ENCODE results near the gene SPOCD1.

SPOCD1 gene

DNA sequence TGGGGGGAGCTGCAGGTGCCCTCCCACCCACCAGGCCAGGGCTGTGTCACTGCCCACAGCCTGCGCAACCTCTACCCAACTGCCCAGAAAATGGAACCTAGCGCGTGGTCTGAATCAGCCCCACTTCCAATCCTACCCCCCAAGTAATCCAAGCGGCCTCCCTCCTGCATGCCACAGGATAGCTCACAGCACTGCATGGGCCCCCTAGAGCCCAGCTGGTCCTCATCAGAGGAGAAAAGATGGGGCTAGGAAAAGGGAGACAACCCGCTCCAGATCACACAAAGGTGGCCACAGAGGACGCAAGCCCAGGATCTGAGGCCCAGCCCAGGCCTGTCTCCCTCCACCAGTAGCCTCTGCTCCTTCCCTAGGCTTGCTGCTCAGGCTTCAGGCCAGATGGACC lies 57.8 kb downstream of the SPOCD1 start:
- DNase-seq (ENCODE audit: low read depth in 3 of 3, low spot score in 1 of 3), result no peak

GRCh38 chr1:31757204-31757679 lies 58.6 kb downstream of the SPOCD1 start:
- DNase-seq (ENCODE audit: low read depth in 3 of 3, low spot score in 1 of 3), result no peak

GRCh38 chr1:31756578-31756977 lies 59.2 kb downstream of the SPOCD1 start:
- no peak for DNase-seq (ENCODE audit: low read depth in 3 of 3, low spot score in 1 of 3)

DNA sequence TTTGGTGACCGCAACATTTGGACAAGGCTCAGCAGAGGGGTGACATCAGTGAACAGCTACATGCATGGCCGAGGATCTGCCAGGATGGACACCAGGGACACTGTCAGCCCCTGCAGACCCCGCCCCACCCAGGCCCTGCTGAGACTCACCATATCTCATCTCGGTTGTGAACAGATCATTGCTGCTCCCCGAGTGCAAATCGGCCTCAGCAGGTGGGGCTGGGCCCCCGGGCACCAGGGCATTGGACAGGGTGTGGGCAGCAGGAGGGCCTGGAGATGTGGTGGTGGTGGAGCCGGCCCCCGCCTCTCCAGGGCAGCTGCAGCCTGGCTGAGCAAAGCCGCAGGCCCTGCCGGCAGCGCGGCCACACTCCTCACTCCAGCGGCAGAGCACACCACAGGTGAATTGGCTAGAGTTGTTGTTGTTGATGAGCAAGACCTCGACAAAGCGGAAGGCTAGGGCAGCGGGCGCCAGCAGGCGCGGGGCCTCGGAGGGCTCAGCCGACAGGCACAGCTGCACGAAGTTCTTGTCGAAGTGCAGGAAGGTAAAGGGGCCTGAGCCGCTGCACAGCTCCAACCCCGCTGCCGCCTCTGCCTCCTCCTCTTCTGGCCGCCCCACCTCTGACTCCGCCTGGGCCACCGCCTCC lies 59.9 kb downstream of the SPOCD1 start:
- no peak for DNase-seq (ENCODE audit: low read depth in 3 of 3, low spot score in 1 of 3)

DNA sequence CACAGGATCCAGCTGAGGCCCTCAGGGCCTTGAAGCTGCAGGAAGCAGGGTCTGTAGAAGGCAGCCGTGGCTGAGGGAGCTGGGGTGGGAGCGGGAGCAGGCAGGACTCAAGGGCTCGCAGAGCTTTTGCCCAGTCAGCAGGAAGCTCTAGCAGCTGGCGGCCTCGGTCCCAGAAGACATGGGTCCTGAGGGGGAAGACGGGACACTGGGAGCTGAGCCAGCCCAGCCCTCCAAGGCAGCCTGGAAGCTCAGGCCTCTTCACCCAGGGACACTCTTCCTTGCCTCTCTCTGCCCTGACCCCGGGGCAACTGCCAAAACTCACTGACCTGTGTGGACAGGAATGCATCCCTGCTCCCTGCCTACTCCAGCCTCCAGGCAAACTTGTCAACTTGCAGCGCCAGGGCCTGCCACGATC lies 60.6 kb downstream of the SPOCD1 start:
- no peak for DNase-seq (ENCODE audit: low read depth in 3 of 3, low spot score in 1 of 3)

- DNase-seq (ENCODE audit: low read depth in 3 of 3, low spot score in 1 of 3), result no peak
Measured at GRCh38 chr1:31754397-31754796, 61.4 kb downstream of the SPOCD1 start.

GRCh38 chr1:31753707-31754349 lies 62.0 kb downstream of the SPOCD1 start:
- no peak for DNase-seq (ENCODE audit: low read depth in 3 of 3, low spot score in 1 of 3)

DNA sequence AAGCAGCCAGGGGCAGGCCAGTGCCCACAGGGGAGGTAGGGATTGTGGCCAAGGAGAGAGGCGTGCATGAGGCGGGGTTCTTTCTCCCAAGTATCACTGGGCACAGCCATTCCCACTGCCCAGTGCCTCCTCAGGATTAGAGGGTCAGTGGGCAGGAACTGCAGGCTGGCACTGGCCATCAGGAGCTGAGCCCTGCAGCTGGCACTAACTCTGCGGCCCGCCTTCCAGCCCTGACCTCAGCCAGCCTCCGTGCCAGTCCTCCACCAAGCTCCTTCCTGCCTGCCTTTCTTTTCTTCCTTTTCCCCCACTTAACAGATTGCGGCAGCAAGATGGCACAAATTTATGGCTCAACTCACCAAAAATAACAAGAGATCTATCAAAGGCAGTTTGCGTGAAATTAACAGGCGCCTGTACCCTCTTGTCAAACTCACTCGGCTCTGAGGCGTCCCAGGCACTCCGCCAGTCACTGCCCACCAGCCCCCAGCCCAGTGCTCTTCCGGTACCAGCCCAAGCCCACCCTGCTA lies 62.8 kb downstream of the SPOCD1 start:
- no peak for DNase-seq (ENCODE audit: low read depth in 3 of 3, low spot score in 1 of 3)

- no peak for DNase-seq (ENCODE audit: low read depth in 3 of 3, low spot score in 1 of 3)
Measured at GRCh38 chr1:31752258-31752657, 63.6 kb downstream of the SPOCD1 start.

DNA sequence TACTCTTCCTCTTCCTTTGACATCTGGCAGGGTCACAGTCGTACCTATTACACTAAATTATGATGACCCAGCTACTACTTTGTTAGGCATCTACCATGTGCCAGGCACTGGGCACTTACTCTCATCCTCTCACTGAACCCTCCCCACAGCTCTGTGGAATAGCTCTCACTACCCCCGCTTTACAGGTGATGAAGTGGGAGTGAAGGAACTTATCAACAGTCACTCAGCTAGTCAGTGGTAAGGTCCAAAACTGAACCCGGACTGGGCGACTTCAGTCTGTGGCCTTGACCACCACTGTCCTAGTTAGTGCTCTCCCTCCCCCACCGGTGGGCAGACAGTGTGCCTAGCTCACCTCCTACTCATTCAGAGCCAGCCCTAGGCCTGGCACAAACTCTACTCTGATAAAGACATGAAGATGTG lies 64.0 kb downstream of the SPOCD1 start:
- DNase-seq (ENCODE audit: low read depth in 3 of 3, low spot score in 1 of 3), result no peak

DNA sequence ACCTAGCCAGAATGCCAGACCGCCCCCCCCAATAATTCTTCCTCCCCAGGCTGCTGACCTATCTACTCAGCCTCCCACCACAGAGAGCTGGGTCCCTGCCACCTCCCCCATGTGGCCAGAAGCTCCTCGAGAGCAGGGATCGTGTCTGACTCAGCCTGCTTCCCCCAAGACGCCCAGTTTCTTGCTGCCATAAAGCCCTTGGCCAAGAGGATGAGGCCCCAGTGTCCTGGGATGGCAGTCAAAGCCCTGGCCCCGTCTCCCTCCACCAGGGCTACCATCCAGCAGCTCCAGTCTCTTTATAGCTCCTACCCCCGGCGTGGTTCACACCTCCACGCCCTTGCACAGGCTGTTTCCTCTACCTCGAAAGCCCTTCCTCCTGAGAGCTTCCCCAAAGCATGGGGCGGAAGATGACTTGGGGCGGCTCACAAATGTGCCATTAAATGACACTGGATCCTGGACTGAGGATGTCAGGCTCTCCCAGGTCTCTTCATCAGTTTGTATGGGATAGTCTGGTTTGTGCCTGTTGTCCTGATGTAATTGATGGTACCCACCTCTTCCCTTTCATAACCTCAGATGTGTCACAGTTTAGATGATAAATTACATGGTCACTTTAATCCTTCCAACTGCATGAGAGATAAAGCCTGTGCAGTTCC lies 64.8 kb downstream of the SPOCD1 start:
- DNase-seq (ENCODE audit: low read depth in 3 of 3, low spot score in 1 of 3), result no peak

DNA sequence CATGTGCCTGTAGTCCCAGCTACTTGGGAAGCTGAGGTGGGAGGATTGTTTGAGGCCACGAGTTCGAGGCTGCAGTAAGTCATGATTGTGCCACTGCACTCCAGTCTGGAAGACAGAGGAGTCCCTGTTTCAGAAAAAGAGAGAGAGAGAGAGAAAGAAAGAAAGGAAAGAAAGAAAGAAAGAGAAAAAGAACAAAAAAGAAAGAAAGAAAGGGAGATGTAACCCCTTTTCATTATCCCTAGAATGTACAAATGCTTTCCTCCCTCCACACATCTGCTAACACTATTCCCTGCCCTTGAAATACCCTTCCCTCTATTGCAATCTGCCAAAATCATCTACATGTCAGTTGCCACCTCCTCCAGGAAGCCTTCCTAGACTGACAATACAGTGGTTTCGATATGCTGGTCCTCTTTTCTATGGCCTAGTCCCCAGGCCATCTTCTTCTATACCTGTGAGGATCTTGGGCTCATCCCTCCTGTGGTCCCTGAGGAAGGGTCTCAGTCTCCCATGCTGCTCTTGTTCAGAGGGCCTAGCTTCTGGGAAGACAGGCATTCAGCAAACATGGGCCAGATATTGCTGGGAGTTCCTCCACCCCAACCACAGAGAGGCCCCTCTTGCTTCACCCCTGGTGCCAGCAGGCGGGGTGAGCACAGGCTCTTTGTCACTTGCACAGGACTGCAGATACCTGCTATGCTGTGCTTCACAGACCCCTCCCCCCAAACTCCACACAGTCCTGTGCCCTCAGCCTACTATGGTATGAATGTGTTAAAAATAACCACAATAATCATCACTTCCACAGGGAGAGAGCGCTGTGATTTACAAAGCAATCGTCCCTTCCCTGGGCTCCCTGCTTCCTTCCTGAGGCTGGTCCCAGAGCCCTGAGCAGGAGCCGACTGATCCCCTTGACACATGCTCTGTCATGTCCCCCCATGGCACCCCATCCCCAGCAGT lies 65.8 kb downstream of the SPOCD1 start:
- no peak for DNase-seq (ENCODE audit: low read depth in 3 of 3, low spot score in 1 of 3)

- no peak for DNase-seq (ENCODE audit: low read depth in 3 of 3, low spot score in 1 of 3)
Measured at GRCh38 chr1:31748365-31748764, 67.5 kb downstream of the SPOCD1 start.

DNA sequence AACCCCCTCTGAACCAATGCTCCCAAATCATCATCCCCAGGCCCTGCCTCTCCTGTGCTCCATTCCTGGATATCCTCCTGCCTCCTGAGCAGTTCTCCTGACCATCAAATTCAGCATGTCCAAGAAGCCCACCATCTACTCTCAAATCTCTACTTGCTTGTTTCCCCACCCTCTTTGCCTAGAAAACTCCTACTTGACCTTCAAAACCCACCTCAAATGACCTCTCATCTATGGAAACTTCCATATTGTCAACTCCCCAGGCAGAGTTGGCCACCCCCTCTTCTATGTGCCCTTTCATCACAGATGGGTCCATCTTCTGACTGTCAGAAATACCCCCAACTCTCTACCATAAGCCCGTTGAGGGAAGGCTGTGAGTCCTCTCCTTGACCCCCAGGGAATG lies 68.5 kb downstream of the SPOCD1 start:
- DNase-seq (ENCODE audit: low read depth in 3 of 3, low spot score in 1 of 3), result no peak

- DNase-seq (ENCODE audit: low read depth in 3 of 3, low spot score in 1 of 3), result no peak
Measured at GRCh38 chr1:31746687-31747086, 69.1 kb downstream of the SPOCD1 start.

DNA sequence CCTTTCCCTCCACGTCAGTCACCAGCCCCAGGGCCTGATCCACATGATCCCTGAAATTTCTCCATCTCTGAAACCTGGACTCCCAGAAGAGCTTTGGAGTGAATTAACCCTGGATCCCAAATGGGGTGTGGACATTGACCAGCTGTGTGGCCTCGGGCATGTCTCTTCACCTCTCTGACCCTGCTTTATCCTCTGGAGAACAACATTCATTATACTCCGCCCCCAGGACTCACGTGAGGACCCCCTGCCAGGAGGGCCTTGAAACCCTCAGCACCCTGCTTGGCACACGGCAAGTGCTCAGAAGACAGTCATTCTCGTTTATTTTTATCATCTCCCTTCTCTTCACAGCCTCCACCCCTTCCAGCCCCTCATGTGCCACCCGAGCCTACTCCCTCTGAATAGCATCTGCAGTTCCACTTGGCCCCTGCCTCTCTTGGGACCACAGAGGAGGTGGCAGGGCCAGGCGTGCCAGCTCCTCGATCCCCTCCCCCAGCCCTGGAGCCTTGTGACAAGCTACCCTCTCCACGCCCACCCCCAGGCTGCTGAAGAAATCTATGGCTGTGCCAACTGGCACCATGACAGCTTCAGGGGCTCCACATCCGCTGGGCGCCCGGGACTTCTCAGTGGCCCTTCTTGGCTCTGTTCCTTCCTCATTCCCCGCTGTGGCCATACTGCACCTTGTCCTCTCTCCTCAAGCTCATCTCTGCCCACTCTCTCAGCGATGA lies 69.7 kb downstream of the SPOCD1 start:
- DNase-seq (ENCODE audit: low read depth in 3 of 3, low spot score in 1 of 3), result no peak

GRCh38 chr1:31745096-31745945 lies 70.5 kb downstream of the SPOCD1 start:
- no peak for DNase-seq (ENCODE audit: low read depth in 3 of 3, low spot score in 1 of 3)

GRCh38 chr1:31744165-31744888 lies 71.5 kb downstream of the SPOCD1 start:
- no peak for DNase-seq (ENCODE audit: low read depth in 3 of 3, low spot score in 1 of 3)
